ENCODE data around the gene KRTAP5-5. TPM values are rescaled to one million over a fixed set of nuclear protein-coding genes. Genes with fewer than 3 reads are reported as not detected.
A peak's percentile ranks its signal among the peaks of the same experiment; 100 is the strongest.

KRTAP5-5 gene
- total RNA-seq, 1 donor from 2014 or later = not detected

DNA sequence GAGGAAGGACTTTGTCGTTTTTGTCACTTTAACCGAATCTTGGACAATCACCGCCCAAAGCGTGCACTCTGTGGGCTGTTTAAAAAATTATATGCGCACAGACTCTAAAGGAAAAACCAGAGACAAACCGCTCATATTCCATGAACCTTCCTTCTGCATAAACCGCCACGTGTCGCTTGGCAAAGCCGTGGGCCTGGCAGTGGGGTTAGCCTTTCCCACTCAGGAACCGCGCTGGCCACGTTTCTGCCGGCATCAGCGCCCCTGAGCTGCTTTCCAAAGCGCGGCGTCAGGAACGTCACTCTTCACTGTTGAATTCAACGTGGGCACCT lies 22.8 kb downstream of the KRTAP5-5 start:
- H3K4me1 ChIP-seq = peaks cover 7% of the 10 kb centered on the region
- no peak overlapping the region for H3K4me3 ChIP-seq
- H3K27ac ChIP-seq = no peak overlapping the region
- peaks cover 31% of the 10 kb centered on the region for H3K27me3 ChIP-seq (ENCODE audit: low read depth)
- TF ChIP-seq, protein P1, sequence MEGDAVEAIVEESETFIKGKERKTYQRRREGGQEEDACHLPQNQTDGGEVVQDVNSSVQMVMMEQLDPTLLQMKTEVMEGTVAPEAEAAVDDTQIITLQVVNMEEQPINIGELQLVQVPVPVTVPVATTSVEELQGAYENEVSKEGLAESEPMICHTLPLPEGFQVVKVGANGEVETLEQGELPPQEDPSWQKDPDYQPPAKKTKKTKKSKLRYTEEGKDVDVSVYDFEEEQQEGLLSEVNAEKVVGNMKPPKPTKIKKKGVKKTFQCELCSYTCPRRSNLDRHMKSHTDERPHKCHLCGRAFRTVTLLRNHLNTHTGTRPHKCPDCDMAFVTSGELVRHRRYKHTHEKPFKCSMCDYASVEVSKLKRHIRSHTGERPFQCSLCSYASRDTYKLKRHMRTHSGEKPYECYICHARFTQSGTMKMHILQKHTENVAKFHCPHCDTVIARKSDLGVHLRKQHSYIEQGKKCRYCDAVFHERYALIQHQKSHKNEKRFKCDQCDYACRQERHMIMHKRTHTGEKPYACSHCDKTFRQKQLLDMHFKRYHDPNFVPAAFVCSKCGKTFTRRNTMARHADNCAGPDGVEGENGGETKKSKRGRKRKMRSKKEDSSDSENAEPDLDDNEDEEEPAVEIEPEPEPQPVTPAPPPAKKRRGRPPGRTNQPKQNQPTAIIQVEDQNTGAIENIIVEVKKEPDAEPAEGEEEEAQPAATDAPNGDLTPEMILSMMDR (IDR thresholded peaks at IDR 0.05) = no peak
- intact Hi-C loops (cut with DNase I) = no loop called here
- no peak for DNase-seq
- peak in 1 of 2 donors; percentile 7 for ATAC-seq
- H3K36me3 ChIP-seq = no peaks in the 10 kb centered on the region
- H3K9me3 ChIP-seq = no peaks in the 10 kb centered on the region

DNA sequence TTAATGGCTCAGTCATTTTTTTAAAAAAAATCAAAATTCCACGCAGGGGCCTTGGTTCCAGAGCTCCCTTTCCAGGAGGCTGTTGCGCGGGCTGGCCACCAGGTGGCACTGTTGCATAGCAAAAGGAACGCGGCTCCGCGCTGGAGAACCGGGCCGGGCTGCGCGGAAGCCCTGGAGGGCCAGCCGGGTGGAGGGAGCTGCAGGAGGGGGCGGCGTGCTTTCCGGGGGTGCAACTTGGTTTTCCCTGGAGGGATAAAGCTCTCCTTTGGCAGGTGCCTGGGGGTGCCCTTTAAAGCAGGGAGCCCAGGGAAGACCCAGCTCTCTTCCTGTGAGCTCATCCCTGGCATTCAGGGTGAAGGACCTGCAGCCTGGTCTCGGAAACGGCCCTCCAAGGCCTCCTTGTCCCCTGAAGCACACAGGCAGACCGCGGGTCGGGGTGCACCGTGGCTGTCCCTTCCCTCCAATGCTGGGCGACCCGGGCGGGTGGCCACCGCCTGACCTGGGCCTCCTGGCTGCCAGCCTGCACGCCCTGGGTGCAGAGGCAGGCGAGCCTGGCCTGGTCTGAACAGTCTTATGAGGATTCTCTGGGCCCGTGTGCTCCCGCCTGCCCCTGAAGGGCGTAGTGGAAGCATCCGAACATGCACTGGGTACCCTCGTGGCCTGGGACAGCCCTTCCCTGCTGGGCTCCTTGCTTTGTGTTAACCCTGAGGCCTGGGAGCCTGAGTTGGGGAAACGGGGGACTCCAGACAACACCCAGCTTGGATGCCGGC lies 23.4 kb downstream of the KRTAP5-5 start:
- no peak overlapping the region for H3K27ac ChIP-seq
- no peaks in the 10 kb centered on the region for H3K9me3 ChIP-seq
- H3K36me3 ChIP-seq = no peaks in the 10 kb centered on the region
- intact Hi-C loops (cut with DNase I) = no loop called here
- TF ChIP-seq, protein P1 (IDR thresholded peaks at IDR 0.05) = peak; percentile 99
- H3K4me3 ChIP-seq = no peak overlapping the region
- H3K27me3 ChIP-seq (ENCODE audit: low read depth) = peaks cover 31% of the 10 kb centered on the region
- H3K4me1 ChIP-seq = peaks cover 7% of the 10 kb centered on the region
- peak; percentile 87 for DNase-seq
- peak; percentile 89 to 90 for ATAC-seq

DNA sequence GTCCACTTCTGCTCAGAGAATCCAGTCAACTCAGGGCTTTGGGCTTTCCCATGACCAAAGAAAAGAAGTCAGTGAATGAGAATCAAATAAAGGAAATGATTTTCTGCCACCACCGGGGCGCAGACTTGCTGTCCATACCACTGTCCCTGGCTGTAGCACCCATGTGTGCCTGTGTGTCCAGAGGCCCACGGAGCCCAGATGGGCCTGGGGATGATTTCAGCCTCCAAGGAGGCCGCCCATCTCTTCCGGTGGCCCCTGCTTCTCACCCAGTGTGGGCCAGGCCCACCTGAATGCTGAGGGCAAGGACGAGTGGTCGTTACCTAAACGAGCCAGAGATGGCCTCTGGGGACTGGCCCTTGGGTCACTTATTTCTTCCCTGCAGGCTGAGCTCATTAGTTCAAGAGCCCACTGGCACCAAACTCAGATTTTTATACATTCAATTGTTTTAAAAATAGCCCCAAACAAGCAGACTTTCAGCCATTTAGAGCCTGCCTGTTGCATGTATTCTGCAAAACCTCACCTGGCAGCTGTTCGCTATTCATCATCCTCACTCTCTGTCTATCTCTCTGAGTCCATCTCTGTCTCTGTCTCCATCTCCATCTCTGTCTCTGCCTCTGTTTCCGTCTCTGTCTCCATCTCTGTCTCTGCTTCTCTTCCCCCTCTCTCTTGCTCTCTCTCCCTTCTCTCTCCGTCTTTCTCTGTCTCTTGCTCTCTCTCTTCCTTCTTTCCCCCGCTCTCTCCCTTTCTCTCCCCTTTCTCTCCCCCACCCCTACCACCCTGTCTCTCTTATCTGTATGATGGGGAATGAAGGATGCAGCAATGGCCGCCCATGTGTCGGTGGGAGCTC lies 24.2 kb downstream of the KRTAP5-5 start:
- intact Hi-C loops (cut with DNase I) = no loop called here

DNA sequence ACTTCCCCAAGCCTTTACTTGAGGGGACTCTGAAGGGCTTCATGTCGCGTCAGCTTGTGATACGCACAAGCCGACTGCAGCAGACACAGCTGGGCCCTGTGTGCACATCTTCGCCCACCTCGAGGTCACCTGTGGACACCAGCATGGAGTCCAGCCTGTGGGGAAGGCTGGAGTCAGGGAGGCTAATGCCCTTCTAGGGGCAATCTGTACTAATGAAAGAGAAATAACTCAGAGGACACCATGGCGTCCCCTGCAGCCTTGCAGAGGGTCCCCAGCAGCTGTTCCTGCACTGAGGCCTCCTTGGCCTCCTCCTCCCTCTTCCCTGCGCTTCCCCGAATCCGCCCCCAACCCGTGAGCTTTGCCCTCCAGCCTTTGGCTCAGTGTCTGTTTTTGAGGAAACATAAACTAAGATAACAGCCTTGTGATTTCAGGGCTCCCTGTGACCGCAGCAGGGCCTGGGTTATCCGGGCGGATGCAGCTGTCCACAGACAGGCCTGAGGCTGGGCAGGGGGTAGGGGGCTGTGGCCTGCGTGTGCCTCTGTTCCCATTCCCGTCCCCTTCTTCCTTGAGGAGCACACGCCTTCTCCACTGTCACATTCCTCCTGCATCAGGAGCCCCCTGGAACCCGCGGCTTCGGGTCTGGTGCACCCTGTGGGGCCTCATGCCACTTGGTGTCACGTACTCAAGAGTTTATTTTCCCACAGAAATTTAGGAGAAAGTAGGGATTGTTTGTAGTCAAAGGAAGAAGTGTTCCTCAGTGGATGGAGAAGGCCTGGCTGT lies 25.0 kb downstream of the KRTAP5-5 start:
- Histone ChIP-seq H3K4me1 (peaks cover 7% of the 10 kb centered on the region), H3K27me3 (ENCODE audit: low read depth) (peaks cover 25% of the 10 kb centered on the region), H3K4me3 (no peak overlapping the region), H3K27ac (no peak overlapping the region), H3K36me3 (no peaks in the 10 kb centered on the region), H3K9me3 (no peaks in the 10 kb centered on the region)
- intact Hi-C loops (cut with DNase I) = no loop called here
- no peak for ATAC-seq
- DNase-seq = no peak
- TF ChIP-seq, protein P1 (IDR thresholded peaks at IDR 0.05) = no peak

More for the DNA sequence above, 24.2 kb downstream of the KRTAP5-5 start:
- Histone ChIP-seq H3K9me3 (no peaks in the 10 kb centered on the region), H3K4me3 (no peak overlapping the region), H3K27me3 (ENCODE audit: low read depth) (peaks cover 25% of the 10 kb centered on the region), H3K4me1 (peaks cover 7% of the 10 kb centered on the region), H3K36me3 (no peaks in the 10 kb centered on the region), H3K27ac (no peak overlapping the region)
- DNase-seq (no peak), ATAC-seq (no peak)
- TF ChIP-seq, protein P1 (IDR thresholded peaks at IDR 0.05) = no peak
